RWPE2 (cell line): ENCODE results near the gene TULP4.
A peak's percentile ranks its signal among the peaks of the same experiment; 100 is the strongest.

Experiments
- ATAC-seq: fragments of 200-7000 bp; cut with Tn5 transposase; 3 replicates; pipeline ENCODE4 v1.9.1; 2021; ENCODE audit warnings: low read depth
- DNase-seq: peaks from one replicate; pipeline ENCODE4 v3.0.0-alpha.2; 2020; ENCODE audit warnings: low spot score
- H3K27ac ChIP-seq: fragments of 450-650 bp; 2 replicates; pipeline ENCODE4 v1.5.1; 2017; ENCODE audit warnings: mild to moderate bottlenecking; ENCODE audit not compliant: poor library complexity, severe bottlenecking
- H3K27me3 ChIP-seq: fragments of 250-450 bp; sonication (Bioruptor Pico); 2 replicates; pipeline ENCODE4 v1.5.1; 2021; ENCODE audit warnings: mild to moderate bottlenecking, moderate library complexity; ENCODE audit not compliant: insufficient read depth, poor library complexity, severe bottlenecking
- H3K36me3 ChIP-seq: fragments of 250-450 bp; sonication (Bioruptor Pico); 2 replicates; pipeline ENCODE4 v1.5.1; 2020; ENCODE audit warnings: low read depth, mild to moderate bottlenecking, moderate library complexity
- H3K4me1 ChIP-seq: fragments of 250-450 bp; sonication (Bioruptor Pico); 2 replicates; pipeline ENCODE4 v1.5.1; 2021; ENCODE audit warnings: mild to moderate bottlenecking, moderate library complexity; ENCODE audit not compliant: insufficient read depth, poor library complexity, severe bottlenecking
- H3K4me3 ChIP-seq: fragments of 250-450 bp; sonication (Bioruptor Pico); 2 replicates; pipeline ENCODE4 v1.5.1; 2021; ENCODE audit warnings: mild to moderate bottlenecking, moderate library complexity; ENCODE audit not compliant: severe bottlenecking
- H3K9me3 ChIP-seq: fragments of 250-450 bp; sonication (Bioruptor Pico); 2 replicates; pipeline ENCODE4 v1.5.1; 2021; ENCODE audit warnings: mild to moderate bottlenecking, moderate library complexity; ENCODE audit not compliant: severe bottlenecking
- TF ChIP-seq, protein P1 (sequence below): fragments of 450-650 bp; IDR thresholded peaks from one replicate; pipeline ENCODE4 v1.5.1; 2017; ENCODE audit warnings: mild to moderate bottlenecking, moderate library complexity; ENCODE audit not compliant: poor library complexity, severe bottlenecking

The TULP4 gene

DNA sequence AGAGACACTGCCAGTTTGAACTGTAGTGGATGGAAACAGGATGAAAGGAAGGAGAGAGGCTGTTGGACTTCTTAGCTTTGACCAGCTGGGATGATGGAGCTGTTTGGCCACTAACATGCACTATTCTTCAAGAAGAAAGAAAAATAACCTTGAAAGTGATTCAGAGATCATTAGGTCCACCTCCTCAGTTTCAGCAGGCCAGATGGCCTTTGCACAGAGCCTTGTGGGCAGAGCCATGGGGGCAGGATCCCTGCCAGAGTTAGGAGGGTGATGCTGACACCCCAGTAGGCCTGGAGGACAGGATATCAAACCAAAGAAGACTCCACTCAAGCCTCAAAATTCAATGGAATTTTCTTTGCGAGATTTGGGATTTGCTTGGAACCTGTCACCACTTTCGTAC, 173.2 kb downstream of the TULP4 start:
- ATAC-seq: no peak
- Histone ChIP-seq H3K27me3 (no peaks in the 10 kb centered on the region), H3K4me3 (no peak overlapping the region), H3K9me3 (no peaks in the 10 kb centered on the region), H3K4me1 (peaks cover 27% of the 10 kb centered on the region), H3K27ac (no peak overlapping the region), H3K36me3 (peaks cover 14% of the 10 kb centered on the region)
- TF ChIP-seq, protein P1, sequence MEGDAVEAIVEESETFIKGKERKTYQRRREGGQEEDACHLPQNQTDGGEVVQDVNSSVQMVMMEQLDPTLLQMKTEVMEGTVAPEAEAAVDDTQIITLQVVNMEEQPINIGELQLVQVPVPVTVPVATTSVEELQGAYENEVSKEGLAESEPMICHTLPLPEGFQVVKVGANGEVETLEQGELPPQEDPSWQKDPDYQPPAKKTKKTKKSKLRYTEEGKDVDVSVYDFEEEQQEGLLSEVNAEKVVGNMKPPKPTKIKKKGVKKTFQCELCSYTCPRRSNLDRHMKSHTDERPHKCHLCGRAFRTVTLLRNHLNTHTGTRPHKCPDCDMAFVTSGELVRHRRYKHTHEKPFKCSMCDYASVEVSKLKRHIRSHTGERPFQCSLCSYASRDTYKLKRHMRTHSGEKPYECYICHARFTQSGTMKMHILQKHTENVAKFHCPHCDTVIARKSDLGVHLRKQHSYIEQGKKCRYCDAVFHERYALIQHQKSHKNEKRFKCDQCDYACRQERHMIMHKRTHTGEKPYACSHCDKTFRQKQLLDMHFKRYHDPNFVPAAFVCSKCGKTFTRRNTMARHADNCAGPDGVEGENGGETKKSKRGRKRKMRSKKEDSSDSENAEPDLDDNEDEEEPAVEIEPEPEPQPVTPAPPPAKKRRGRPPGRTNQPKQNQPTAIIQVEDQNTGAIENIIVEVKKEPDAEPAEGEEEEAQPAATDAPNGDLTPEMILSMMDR: no peak
- DNase-seq: no peak

DNA sequence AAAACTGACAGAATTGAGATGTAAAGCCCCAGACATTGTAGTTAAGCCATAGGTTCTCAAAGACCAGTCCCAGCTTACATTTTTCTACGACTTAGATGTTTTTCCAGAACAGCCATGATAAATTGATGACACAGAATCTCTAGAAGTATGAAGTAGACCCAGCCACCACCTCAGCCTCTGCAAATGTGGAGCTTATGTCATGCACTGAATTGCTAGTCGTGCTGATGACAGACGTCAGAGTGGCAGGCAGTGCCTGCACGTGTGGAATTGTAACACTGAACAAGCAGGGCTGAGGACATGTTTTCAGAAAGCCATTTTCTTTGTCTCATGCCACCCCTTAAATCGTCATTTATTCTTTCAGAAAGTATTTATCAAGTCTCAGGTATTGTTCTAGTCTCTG, 175.2 kb downstream of the TULP4 start:
- Histone ChIP-seq H3K27ac (peak overlapping the region; percentile 75), H3K36me3 (peaks cover 21% of the 10 kb centered on the region), H3K4me3 (no peak overlapping the region), H3K9me3 (no peaks in the 10 kb centered on the region), H3K4me1 (peaks cover 13% of the 10 kb centered on the region), H3K27me3 (no peaks in the 10 kb centered on the region)
- DNase-seq: no peak
- TF ChIP-seq, protein P1: no peak
- ATAC-seq: no peak

DNA sequence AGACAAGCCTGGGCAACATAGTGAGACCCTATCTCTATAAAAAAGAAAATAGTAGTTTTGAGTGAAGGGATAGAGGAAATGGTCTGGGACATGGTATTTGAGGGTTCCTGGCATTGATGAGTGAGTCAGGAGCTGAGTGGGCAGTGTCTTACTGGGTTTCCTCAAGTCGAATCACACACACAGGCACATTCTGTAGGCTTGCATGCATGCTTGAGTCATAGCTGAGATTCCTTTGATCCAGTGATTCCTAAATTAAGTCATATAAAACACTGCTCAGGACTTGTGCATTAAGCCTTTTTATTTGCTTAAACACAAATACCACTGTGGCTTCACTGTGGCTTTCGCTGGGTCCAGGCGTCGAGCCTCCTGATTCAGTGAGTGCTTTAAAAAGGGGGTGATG, 175.8 kb downstream of the TULP4 start:
- Histone ChIP-seq H3K27me3 (no peaks in the 10 kb centered on the region), H3K27ac (peak overlapping the region; percentile 75), H3K4me3 (no peak overlapping the region), H3K9me3 (no peaks in the 10 kb centered on the region), H3K4me1 (peaks cover 13% of the 10 kb centered on the region), H3K36me3 (peaks cover 22% of the 10 kb centered on the region)
- peak; percentile 100 for ATAC-seq
- TF ChIP-seq, protein P1: no peak
- no peak for DNase-seq

DNA sequence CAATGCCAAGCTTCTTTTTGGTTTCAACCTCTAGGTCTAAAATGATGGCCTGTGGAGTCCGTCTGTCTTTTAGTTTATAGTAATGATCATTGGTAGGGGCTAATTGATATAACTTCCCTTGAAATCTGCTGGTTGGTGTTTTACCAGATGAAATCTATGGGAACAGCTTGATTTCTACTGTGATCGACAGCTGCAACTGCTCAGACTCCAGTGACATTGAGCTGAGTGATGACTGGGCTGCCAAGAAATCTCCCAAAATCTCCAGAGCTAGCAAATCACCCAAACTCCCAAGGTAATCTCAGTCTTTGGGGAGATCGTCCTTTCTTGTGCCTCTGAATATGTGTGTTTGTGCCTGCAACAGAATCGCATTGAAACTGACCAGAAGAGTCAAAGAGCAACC, 177.2 kb downstream of the TULP4 start:
- ATAC-seq (no peak), DNase-seq (no peak)
- H3K9me3 ChIP-seq: no peaks in the 10 kb centered on the region
- H3K4me1 ChIP-seq: peaks cover 13% of the 10 kb centered on the region
- TF ChIP-seq, protein P1: no peak
- H3K4me3 ChIP-seq: no peak overlapping the region
- no peaks in the 10 kb centered on the region for H3K27me3 ChIP-seq
- H3K27ac ChIP-seq: no peak overlapping the region
- H3K36me3 ChIP-seq: peaks cover 28% of the 10 kb centered on the region

DNA sequence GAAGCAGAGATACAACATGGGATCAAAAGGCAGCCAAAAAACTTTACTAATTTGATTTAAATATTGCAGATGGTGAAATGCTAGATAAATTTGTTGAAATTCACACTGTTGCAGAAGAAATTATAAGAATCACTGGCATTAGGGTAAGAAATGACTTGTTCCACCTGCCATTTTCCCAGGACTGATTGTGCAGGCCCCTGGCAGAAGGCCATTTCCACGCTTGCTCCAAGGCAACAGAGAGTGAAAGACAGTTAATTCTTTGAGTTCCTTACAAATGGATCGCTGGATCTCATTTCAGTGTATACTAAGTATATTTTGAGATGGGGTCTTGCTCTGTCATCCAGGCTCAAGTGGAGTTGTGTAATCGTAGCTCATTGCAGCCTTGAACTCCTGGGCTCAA, 180.6 kb downstream of the TULP4 start:
- H3K36me3 ChIP-seq: peaks cover 45% of the 10 kb centered on the region
- no peak overlapping the region for H3K4me3 ChIP-seq
- H3K4me1 ChIP-seq: peaks cover 7% of the 10 kb centered on the region
- ATAC-seq (no peak), DNase-seq (no peak)
- TF ChIP-seq, protein P1: no peak
- H3K27ac ChIP-seq: no peak overlapping the region
- H3K27me3 ChIP-seq: no peaks in the 10 kb centered on the region
- H3K9me3 ChIP-seq: no peaks in the 10 kb centered on the region
